GM18519 (cell line): ENCODE measurements around the gene OAF.

Experiments used
- ATAC-seq: cut with Tn5 transposase; IDR thresholded peaks from one replicate; pipeline ENCODE4 v1.9.1; 2021; ENCODE audit warnings: mild to moderate bottlenecking, moderate library complexity; ENCODE audit not compliant: unreplicated experiment, low FRiP score

OAF gene

DNA sequence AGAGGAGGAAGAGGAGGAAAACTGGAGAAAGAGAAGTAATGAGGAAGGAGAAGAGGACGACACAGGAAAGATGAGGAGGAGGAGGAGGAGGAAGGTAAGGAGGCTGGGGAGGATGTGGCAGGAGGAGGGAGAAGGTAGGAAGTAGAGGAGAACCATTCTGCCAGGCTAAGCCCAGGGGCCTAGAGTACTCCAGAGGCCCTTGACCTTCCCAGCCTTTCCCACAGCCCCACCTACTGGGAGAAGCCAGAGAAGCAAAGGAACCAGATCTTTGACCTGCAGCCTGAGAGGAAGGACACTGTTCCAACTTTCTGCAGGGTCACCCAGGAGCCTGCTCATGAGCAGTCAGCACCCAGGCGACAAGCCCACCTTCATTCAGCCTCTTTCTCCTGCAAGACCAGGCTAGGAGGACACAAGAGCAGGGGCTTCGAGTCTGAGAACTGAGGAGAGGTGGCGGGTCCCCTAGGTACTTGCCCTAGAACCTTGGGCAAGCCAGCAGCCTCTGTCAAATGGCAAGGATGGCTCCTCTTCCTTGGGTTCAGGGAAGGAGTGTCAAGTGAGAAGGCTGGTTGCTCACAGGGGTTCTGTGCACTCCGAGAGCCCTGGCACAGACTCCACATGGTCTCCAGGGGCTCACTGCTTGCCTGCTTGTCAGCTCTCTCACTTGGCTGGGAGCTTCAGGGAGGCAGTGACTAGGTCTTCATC is 27.9 kb upstream of the OAF start:
- no peak for ATAC-seq

DNA sequence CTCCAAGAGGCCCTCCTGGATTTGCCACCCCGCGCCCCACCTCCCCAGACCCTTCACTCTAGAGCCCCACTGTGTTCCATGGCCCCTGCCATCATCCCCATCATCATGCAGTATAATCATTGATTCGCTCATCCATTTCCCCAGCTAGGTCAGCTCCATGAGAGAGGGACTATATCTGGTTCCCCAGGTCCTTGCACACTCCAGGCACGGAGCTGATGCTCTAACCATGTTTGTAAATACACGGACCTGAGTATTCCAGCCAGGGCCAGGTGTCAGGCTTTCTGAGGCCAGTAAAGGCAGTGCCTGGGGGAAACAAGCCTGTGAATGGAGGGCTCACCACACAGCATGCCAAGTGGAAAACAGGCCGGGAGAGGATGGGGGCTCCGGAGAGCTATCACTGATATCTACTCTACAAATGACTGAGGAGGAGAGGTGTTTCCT is 27.1 kb upstream of the OAF start:
- no peak for ATAC-seq

DNA sequence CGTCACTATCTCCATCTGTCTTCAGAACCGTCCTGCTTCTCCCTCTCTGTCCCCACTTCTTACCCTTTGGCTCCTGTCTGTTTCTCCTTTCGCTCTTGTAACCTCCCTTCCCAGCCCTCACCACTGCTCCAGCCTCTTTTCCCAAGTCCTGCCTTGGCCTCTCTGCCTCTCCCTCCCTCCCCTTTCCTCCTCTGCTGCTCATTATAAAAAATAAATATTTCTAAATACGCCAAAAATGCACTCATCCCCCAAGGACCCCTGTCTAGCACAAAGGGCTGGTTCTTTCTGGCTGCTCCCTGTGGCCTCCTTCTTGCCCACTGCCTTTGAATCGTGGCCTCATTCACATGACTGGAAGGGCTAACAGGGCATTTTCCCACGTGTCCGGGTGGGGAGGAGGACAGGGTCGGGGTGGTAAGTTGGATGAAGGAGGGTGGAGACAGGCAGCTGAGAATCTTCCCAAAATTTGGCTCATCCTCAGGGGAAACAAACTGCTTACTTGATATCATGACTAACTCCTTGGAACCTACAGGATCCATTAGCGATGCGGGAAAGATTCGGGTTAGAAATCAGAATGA is 26.4 kb upstream of the OAF start:
- no peak for ATAC-seq

DNA sequence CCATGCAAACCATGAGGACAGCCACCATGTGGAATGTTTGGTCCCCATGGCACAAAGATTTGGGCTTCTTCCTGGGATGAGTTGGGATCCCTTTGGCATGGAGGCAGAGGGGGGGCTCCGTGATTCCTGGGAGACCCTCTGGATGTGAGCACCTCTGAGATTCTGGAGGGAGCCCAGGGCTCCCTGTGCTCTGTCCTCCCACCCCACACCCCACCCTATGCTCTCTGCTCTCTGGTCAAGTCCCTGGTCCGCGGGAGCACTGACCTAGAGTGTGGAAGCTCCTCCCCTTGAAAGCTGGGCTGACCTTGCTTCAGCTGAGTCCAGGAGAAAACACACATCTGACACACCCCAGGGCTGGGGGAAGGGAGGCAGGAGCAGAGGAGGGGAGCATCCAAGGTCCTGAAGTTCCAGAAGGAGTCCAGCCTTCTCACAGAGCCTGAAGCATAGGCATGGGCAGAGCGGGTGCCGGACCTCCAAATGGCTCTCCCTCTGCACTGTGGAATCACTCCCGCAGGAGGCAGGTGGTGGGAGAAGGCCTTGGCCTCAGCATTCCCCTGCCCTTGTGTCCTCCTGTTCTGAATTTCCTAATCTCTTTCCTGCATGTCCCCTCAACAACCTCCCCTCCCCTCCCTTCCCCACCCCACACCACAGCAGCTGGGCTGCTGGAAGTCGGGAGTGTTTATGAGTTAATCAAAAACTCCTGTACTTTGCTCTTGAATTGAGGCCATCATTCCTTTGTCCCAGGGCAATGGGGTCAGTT is 25.7 kb upstream of the OAF start:
- ATAC-seq, result no peak

DNA sequence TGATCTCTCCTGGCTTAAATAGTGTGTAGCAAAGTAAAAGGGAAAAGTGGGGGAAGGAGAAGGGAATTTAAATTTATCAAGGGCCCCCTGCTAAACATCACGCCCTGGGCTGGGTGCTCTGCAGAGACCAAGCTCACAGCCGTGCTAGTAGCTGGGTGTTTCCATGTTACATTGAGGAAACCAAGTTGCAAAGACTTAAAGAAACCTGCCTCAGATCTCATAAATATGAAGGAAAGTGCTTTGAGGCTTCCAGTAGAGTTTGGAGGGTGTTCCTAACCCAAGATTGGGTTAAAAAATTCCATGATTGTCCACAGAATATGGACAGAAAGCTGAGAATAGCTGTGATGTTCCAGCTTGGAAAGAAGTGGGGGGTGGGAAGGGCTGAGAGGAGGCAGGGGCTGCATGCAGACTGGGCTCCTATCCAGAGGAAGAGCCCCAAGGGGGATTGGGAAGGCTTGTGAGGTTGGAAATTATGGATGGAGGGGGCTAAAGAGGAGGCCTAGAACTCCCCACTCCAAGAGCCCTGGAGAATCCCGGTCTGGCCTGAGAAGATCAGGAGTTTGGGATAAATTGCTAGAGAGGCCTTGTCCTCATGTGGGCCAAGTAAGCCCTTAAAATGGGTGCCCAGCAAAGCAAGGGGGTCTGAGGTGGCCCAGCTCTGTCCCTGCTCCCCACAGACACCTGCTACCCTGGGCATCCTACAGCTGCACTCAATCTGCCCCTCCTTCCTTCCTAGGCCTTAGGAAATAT is 25.0 kb upstream of the OAF start:
- no peak for ATAC-seq

DNA sequence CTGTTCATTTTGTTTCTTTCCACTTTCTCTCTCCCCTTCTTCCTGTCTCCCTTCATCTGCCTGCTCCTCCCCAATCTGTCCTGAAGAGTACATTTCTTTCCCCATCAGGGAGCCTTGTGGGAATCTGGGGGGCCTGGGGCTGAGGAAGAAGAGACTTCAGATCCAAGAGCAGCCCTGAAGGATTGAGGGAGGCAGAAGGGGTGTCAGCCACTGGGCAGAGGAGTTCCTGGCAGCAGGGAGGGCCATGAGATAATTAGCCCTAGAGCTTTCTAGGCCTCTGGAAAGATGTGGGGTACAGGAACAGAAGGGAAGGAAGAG is 24.4 kb upstream of the OAF start:
- ATAC-seq, result no peak

DNA sequence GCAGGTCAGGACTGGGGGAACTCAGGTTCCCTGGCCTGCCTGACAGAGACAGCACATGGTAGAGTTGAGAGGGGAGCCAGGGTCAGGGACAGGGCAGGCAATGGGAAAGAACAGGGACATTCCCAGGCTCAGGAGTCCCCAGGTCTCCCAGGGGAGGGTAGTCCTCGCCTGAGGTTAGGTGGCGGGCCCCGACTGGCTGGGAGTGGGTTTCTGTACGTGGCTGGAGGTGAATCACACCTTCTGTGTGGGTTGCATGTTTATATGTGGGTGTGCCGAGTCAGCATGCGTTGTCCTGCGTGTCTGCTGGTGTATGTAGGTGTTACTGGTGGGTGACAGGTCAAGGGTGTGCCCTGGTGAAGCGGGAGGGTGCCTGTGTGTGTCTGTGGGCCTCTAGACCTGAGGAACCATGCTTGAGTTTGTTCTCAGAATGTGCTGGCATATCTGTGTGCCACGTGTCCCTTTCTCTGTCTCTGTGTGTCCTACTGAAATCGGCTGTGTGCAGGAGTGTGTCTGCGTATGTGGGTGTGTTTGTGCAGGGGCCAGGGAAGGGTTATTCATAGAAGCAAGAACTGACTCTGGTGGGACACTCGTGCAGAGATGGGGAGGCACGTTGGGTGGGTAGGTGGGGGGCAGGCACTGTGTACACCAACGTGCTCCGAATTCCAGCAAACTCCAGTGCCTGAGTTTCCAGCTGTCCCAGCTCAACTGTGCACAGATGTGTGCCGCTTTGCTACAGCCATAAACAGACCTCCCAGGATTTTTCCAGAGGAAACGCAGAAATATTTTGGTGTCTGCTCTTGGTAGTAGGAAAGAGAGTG is 23.8 kb upstream of the OAF start:
- no peak for ATAC-seq

DNA sequence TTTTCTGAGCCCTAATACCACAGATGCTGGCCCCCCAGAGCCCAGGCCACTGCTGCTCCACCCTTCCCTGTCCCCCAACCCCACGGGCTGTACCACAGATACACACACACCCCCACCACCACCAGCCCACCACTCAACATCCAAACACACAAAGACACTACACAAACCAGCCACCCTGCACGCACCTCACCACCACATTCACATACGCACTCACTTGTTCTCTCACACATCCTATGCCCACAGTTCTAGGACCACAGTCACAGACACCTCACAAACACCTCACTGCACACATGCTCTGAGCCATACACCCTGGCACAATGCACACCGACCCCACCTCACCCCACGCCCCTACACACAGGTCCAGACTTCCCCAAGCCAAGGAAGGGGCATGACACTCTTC is 22.5 kb upstream of the OAF start:
- no peak for ATAC-seq

DNA sequence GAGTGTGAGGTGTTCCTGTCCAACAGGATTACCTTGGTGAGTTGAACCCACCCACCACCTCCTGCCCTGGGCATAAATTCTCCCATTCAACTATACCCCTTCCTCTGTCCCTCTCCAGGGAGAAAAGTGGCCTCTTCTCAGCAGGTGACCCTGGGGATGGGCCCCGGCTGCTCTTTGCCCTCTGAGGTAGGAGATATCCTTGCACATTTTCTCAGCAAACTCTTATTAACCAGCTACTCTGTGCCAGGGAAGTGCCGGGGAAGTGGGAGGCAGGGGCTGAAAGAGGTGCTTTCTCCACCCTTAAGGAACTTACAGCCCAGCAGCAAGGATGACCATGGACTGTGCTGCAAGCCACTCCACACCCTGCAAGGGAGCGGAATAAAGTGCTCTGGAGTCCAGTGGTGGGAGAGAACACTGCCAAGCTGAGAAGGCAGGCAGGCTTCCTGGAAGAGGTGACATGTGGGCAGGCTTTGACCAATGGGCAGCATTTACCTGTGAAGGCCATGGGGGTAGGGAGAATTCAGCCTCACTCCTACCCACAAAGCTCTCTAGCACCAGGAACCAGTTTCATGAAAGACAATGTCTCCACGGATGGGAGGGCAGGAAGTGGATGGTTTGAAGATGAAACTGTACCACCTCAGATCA is 21.9 kb upstream of the OAF start:
- ATAC-seq, result no peak

DNA sequence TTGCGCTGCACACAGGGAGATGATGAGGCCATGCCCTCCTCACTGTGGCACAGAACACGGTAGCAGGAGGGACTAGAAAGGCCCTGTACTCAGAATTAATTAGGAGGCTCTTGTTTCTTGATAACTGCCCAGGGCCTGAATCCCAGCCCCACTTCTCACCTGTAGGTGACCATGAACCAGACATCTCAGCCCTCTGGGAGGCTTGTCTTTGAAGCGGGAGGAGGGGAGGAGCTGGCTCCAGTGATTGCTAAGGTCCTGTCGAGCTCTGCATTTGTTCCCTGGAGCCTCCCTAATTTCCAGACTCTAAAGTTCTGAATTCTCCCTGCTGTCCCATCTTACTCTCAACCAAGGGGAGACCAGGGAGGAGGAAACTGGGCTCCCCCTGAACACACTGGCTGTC is 19.8 kb upstream of the OAF start:
- no peak for ATAC-seq

DNA sequence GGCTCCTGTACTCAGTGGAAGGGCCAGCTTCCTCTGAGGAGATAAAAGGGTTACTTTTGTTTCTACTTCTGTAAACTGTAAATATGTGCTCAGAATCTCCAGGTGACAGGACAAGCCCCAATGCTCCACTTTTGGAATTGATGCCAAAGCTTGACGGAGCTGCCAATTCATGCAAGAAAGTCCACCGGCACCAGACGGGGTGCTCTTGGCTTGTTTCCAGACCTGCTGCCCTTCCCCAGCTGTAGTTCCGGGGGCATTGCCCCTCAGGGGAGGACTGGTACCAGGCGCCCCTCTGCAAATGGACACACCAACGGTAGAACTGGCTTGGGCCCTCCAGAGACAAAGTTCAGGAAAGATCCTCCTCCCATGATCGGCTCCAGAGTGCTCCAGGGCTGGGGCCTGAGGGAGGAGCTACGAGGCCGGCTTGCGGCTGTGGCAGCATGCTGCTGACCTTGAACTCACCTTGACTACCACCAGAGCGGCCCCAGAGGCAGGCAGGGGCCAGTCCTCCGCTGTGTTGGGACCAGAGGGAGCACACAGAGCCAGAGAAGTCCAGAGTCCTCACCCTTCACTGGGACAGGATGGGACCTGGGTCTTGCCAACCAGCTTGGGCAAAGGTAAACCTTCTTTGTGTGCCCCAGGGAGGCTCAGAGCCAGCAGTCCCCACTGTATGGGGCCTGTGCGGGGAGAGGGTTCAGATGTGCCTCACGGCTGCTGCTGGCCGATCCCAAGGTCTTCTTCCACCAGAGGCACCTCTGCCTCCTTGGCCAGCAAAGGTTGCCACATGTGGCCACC is 17.8 kb upstream of the OAF start:
- no peak for ATAC-seq

DNA sequence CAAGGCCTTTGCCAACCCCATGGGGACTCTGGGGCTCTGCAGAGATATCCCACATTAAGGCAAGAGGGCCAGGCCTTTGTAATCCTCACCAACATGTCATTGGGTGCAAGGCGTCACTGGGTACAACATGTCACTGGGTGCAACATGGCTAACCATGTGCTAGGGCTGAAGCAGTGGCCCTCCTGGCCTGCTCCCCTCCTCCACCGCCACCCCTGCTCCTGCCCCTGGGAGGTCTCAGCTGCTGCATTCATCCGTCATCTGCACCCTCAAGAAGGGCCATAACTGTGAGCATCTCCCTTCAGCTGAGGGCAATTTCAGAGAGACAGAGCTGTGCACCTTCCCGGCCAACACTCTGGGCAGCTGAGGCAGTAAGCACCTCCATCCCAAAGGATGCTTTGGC is 16.7 kb upstream of the OAF start:
- ATAC-seq, result no peak

DNA sequence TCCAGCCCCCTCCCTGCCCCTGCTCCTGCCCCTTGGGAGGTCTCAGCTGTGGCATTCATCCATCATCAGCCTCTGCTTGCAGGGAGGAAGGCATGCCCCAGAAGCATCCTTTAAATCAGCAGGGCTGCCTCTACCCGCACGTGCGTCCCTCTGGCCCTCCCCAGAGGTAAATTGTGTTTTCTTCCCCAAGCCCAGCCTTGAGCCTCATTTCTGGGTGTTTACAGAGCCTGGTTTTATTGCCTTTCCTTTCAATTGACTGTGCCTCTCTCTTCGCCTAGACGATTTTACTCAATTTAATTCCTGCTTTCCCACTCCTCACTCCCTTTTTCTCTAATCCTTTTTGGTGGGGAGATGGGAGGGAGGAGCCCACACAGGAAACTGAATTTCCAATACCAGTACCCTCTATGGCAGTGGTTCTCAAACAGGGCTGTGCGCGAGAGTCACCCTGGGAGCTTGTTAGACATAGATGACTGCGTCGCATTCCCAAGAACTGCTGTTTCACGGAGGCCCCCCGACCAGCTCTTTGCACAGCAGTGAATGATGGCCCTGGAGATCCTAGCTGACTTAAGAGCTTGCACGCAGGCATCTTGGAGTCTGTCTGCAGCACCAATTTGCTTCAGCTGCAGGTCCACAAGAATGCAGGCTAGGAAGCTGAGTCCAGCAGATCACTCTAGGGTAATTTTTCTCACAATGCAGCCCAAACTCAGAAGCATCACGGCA is 15.1 kb upstream of the OAF start:
- ATAC-seq, result no peak

DNA sequence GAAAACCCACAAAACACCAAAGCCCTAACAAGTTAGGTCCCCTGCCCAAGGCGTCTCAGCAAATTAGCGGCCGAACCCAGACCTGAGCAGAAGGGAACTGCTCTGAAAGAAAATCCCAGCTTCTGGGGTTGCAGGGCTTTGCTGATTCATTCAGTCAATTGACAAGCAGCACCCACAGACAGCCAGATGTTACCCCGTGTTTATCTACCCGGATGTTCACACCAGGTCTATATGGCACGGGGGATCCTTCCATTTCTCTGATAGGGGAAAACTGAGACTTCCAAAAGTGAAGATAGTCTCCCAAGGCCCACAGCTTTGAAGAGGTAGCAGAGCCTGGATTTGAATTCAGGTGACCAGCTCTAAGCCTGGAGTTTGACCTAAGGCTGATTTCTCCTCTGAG is 14.0 kb upstream of the OAF start:
- ATAC-seq, result no peak

DNA sequence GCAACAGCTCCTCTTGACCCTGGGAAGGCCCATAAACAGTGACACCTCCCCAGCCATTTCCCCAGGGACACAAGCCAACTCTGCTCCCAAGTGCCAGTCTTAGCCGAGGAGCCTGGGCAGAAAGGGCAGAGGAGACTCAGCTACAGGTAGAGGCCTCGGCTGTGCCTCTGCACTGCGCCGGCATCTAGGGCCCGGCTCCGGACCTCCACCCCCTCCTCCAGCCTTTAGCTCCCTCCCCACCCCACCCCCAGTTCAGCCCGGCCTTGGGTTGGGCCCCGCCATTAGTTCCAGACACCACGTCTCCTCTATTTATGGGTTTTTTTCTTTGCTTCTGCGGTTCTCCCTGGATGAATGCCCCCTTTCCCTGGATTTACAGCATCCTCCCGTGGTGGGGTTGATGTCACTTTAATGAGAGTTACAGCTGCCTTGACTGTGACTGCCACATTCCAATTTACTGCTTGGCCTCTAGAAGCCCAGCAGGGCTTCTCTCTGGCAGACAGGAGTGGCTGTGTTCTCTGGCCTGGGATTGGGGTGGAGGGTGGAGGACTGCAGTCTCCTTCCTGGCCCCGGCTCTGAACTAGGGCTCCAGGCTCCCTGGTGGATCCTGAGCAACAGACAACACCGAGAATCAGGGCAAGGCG is 13.5 kb upstream of the OAF start:
- no peak for ATAC-seq

DNA sequence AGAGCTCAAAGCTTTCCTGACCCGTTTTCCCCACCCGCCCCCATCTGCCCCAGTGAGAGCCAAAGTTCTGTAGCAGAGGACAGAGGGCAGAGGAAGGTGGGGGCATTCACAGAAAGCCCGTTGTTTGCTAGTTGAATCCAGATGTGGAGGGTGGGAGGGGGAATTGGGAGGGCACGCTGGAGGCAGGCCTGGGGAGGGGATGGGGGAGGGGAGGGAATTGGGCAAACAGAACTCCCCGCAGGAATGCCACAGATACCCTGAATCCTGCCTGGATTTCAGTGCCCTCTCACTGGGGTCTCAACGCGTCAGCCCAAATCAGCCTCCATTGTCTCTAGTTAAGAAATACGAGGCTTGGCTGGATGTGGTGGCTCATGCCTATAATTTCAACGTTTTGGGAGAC is 12.9 kb upstream of the OAF start:
- no peak for ATAC-seq

DNA sequence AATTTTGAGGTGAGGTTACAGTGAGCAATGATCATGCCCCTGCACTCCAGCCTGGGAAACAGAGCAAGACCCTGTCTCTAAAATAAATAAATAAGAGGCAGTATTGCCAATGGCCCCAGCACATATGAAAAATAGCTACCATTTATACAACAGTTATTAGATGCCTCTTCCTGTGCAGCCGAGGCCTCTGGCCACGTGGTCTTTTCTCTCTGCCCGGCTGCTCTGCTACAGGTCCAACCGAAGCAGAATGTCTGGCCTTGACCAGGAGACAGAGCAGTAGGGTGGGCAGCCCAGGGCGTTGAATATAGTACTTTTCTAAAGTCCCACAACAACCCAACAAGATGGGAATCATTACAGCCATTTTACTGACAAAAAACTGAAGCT is 12.4 kb upstream of the OAF start:
- no peak for ATAC-seq

DNA sequence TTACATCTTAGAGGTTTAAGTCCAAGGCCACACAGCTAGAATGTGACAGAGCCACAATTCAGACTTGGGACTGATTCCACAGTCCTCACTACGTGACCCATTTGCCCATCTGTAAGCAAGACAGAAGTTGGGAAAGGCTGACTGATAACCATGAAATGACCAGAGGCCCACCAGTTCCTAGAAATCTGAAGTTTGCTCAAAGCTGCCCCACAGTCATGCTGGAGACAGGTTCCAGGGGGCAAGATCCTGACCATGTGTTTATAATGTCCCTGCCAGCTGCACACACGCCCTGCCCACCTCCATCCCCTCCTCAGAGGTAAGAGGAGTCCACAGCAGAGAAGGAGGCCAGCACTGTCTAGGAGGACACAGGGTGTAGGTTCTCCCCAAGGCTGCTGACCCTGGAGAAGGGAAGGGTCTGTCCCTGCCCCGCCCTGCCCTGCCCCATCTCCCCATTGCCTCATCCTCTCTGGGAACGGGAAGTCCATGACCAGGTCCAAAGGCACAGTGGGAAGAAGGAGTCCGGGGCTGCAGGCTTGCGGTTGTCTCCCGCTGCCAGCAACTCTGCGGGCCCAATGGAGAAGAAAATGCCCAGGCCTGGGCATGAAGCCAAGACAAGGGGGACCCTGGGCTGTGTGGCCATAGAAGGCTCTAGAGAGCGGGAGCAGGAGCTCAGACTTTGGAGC is 11.9 kb upstream of the OAF start:
- ATAC-seq, result no peak
